ENCODE data around the gene CIB4. TPM values are rescaled to one million over a fixed set of nuclear protein-coding genes. Genes with fewer than 3 reads are reported as not detected.

CIB4 gene
- total and polyA plus RNA-seq, 2 of the 4 experiments (the other 2 are of a cell fraction), result not detected

DNA sequence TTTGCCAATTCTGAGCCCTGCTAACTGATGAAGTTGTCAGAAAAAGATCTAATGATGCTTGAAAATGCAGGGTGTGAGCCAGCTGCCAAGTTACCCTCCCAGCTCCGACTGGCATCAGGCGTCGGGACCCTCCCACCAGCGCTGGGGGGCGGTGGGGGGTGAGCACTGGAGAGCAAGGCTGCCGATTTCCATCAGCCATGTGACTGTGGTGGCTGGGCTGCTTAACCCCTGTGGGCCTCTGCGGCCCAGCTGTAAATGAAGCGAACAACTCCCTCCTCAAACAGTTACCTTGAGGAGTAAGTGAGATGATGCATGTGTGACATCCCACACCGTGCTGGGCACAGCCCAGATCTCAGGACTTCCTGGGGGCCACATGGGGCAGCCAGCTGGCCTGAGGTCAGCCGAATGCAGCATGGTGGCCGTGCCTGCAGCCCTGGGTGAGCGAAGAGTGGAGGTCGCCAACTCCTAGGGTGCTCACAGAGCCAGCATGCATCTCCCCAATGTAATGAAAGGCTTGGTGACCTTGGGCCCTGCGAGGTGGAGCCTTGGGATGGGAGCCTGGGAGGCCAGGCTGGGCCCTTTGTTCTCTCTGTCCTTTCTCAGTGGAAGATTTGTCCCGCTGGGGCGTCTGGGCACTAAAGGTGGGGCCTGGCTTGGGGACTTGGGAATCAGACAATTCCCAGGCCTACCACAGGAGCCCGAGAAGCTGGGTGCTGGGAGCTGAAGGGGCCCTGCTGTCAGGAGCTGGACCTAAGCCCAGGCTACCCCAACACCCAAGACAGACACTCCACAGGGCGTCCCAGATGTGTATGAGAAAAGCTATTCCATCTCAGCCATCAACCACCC is 25.1 kb downstream of the CIB4 start:
- Histone ChIP-seq H3K18ac (ENCODE audit: low read depth, low read length) (no peak overlapping the region), H4K8ac (ENCODE audit: low read depth in 2 of 2, low read length in 2 of 2) (no peak overlapping the region), H2AFZ (replicated peaks; ENCODE audit: low read length, poor library complexity) (no peak overlapping the region), H4K91ac (ENCODE audit: insufficient read depth, low read depth, low read length) (no peak overlapping the region), H2BK20ac (ENCODE audit: low read depth, low read length) (no peak overlapping the region), H3K36me3 (ENCODE audit: control insufficient read depth, insufficient read depth, low read length) (no peaks in the 10 kb centered on the region), H3K4me1 (ENCODE audit: control insufficient read depth, insufficient read depth, low read length) (peaks cover 2% of the 10 kb centered on the region; the same call in 1 of the 2 replicates), H2BK120ac (ENCODE audit: low read depth, low read length) (no peak overlapping the region), H4K20me1 (ENCODE audit: insufficient read depth, low read length) (no peaks in the 10 kb centered on the region), H2BK5ac (ENCODE audit: low read depth, low read length, poor library complexity, severe bottlenecking) (no peak overlapping the region), H3K79me1 (ENCODE audit: low read depth in 1 of 2, low read length in 2 of 2) (no peaks in the 10 kb centered on the region), H3K4me2 (ENCODE audit: low read depth, low read length) (no peak overlapping the region), H3K27ac (ENCODE audit: insufficient read depth, low read length) (no peak overlapping the region), H3K4ac (ENCODE audit: low read depth, low read length) (no peak overlapping the region), H3K9ac (ENCODE audit: low read depth, low read length) (no peak overlapping the region), H2BK15ac (ENCODE audit: low read depth, low read length) (no peak overlapping the region), H3K23ac (ENCODE audit: low read depth, low read length) (no peak overlapping the region), H3K9me1 (ENCODE audit: insufficient read depth, low read length) (no peaks in the 10 kb centered on the region), H2AK5ac (ENCODE audit: low read depth, low read length) (no peak overlapping the region), H2AK9ac (replicated peaks; ENCODE audit: low read depth, low read length, poor library complexity) (no peak overlapping the region), H3K9me3 (ENCODE audit: control insufficient read depth, insufficient read depth, low read length) (no peaks in the 10 kb centered on the region), H3K4me3 (ENCODE audit: insufficient read depth, low read depth, low read length) (no peak overlapping the region), H3K14ac (replicated peaks; ENCODE audit: low read depth, low read length) (no peak overlapping the region), H3K27me3 (ENCODE audit: control insufficient read depth, insufficient read depth, low read length) (peaks cover 87% of the 10 kb centered on the region), H3K56ac (ENCODE audit: extremely low read depth, insufficient read depth, low read length) (no peak overlapping the region), H4K5ac (ENCODE audit: low read depth, low read length) (no peak overlapping the region)
- ATAC-seq (ENCODE audit: low read depth) (no peak), DNase-seq (no peak)
- intact Hi-C loops (cut with micrococcal nuclease) (no loop called here), dilution Hi-C loops (cut with HindIII; ENCODE audit: low sequenced_read_pairs, unreplicated experiment) (no loop called here), in situ Hi-C loops (cut with MboI; ENCODE audit: low sequenced_read_pairs) (no loop called here)
- ChIA-PET POLR2A (ENCODE audit: unreplicated experiment) (no interaction called here), CTCF (no interaction called here)
- TF ChIP-seq, protein P1, sequence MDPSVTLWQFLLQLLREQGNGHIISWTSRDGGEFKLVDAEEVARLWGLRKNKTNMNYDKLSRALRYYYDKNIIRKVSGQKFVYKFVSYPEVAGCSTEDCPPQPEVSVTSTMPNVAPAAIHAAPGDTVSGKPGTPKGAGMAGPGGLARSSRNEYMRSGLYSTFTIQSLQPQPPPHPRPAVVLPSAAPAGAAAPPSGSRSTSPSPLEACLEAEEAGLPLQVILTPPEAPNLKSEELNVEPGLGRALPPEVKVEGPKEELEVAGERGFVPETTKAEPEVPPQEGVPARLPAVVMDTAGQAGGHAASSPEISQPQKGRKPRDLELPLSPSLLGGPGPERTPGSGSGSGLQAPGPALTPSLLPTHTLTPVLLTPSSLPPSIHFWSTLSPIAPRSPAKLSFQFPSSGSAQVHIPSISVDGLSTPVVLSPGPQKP (IDR thresholded peaks at IDR 0.05; ENCODE audit: borderline replicate concordance, low read depth, low read length), result no peak
- TF ChIP-seq SMC3 (IDR thresholded peaks at IDR 0.05; ENCODE audit: low read depth, low read length) (no peak), POLR2A (IDR thresholded peaks at IDR 0.05; ENCODE audit: low read depth, low read length) (no peak), MXI1 (IDR thresholded peaks at IDR 0.05; ENCODE audit: borderline replicate concordance, low read depth, low read length) (no peak), RAD21 (IDR thresholded peaks at IDR 0.05; ENCODE audit: low read length) (no peak), BHLHE40 (IDR thresholded peaks at IDR 0.05; ENCODE audit: low read depth, low read length) (no peak), MAFK (IDR thresholded peaks at IDR 0.05; ENCODE audit: low read depth, low read length) (no peak)
- TF ChIP-seq, protein P2, sequence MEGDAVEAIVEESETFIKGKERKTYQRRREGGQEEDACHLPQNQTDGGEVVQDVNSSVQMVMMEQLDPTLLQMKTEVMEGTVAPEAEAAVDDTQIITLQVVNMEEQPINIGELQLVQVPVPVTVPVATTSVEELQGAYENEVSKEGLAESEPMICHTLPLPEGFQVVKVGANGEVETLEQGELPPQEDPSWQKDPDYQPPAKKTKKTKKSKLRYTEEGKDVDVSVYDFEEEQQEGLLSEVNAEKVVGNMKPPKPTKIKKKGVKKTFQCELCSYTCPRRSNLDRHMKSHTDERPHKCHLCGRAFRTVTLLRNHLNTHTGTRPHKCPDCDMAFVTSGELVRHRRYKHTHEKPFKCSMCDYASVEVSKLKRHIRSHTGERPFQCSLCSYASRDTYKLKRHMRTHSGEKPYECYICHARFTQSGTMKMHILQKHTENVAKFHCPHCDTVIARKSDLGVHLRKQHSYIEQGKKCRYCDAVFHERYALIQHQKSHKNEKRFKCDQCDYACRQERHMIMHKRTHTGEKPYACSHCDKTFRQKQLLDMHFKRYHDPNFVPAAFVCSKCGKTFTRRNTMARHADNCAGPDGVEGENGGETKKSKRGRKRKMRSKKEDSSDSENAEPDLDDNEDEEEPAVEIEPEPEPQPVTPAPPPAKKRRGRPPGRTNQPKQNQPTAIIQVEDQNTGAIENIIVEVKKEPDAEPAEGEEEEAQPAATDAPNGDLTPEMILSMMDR (conservative IDR thresholded peaks at IDR 0.05; ENCODE audit: low read depth, low read length), result no peak
- no TSS peak for BruUV-seq (replicated peaks)
- WGBS, 2 experiments (ENCODE audit: extremely low coverage in 2 of 2, insufficient read length in 1 of 2), result 45% methylated on average over 3 of the region's 18 CpGs; no CpG with 5 or more reads in 1 of the 2 experiments

Data from IMR-90 (cell line).